Measurements from ENCODE around the gene KIFAP3.
"Not testable (repeated sequence)": the region's sequence is repeated elsewhere in the genome, so short reads cannot be mapped to it uniquely, and the experiment has no call there.

KIFAP3 gene

DNA sequence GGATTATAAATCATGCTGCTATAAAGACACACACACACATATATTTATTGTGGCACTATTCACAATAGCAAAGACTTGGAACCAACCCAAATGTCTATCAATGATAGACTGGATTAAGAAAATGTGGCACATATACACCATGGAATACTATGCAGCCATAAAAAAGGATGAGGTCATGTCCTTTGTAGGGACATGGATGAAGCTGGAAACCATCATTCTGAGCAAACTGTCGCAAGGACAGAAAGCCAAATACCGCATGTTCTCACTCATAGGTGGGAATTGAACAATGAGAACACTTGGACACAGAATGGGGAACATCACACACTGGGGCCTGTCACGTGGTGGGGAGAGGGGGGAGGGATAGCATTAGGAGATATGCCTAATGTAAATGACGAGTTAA, 12.8 kb downstream of the KIFAP3 start:
- DNase-seq = not testable (repeated sequence)

DNA sequence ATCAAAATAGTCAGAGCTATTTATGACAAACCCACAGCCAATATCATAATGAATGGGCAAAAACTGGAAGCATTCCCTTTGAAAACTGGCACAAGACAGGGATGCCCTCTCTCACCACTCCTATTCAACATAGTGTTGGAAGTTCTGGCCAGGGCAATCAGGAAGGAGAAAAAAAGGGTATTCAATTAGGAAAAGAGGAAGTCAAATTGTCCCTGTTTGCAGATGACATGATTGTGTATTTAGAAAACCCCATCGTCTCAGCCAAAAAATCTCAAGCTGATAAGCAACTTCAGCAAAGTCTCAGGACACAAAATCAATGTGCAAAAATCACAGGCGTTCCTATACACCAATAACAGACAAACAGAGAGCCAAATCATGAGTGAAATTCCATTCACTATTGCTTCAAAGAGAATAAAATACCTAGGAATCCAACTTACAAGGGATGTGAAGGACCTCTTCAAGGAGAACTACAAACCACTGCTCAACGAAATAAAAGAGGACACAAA, 14.4 kb downstream of the KIFAP3 start:
- not testable (repeated sequence) for DNase-seq

DNA sequence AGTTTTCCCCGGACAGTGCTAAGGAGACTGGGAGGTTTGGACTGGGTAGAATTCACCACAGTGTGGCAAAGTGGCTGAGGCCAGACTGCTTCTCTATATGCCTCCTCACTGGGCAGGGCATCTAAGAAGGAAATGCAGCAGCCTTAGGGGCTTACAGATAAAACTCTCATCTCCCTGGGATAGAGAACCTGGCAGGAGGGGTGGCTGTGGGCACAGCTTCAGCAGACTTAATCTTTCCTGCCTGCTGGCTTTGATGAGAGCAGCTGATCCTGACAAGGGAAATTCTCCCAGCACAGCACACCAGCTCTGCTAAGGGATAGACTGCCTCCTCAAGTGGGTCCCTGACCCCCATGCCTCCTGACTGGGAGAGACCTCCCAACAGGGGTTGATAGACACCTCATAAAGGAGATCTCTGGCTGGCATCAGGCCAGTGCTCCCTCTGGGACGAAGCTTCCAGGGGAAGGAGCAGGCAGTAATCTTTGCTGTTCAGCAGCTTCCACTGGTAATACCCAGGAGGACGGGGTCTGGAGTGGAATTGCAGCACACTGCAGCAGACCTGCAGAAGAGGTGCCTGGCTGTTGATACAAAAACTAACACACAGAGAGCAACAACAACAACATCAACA, 25.2 kb downstream of the KIFAP3 start:
- no peak for DNase-seq

DNA sequence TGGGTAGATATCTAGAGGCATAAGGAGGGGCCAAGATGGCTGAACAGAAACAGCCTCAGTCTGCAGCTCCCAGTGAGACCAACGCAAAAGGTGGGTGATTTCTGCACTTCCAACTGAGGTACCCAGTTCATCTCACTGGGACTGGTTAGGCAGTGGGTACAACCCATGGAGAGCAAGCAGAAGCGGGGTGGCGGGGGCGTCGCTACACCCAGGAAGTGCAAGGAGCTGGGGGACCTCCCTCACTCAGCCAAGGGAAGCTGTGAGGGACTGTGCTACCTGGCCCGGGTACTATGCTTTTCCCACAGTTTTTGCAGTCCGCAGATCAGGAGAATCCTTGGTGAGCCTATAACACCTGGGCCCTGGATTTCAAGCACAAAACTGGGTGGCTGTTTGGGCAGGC, 26.0 kb downstream of the KIFAP3 start:
- DNase-seq = no peak

DNA sequence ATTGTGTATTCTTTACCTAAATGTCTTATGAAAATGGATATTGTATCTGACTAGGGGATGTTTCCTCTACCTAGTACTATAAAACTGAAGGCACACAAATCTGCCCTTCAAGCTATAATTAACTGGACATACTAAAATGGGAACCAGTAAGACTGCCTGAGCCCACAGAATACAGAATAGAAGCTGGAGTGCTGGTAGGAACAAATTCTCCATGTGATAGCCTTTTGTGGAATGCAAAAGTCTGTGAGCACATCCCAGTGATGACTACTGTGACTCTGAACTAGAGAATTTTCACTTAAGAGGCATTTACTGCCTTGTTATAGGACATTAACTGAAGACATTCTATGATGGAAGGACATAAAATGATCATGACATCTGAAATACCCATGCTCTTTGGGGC, 30.3 kb downstream of the KIFAP3 start:
- no peak for DNase-seq

DNA sequence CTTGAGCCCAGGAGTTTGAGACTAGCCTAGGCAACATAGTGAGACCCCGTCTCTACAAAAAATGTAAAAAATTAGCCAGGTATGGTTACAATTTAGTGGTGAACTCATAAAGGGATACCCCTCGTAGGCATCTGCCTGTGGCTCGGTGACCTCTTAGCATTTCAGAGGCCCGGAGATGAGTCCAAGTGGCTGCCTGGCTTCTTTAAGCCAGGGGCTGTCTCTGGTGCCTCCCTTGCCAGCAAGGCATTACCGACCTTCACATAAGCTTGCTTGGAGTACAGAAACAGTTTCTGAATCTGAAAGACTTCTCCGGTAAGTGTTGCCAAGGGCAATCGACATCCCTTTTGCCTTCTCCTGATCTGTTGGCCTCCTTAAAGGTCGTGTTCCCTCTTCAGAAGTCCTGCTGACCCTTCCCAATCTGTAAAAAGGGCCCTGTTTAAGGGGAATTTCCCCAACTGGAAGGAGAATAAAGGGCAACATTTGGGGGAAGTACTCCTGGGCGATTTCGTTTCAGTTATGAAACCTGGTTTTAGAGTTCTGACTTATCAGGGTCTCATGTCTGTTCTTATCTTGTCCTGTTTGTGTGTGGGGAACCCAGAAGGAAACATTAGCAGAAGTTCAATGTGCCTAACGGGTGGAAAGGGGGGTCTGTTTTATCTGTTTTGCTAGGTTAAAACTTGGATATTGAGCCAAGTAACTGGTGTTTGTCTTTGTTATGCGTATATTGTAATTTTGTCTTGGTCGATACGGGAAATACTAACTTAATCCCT, 32.9 kb downstream of the KIFAP3 start:
- no peak for DNase-seq

DNA sequence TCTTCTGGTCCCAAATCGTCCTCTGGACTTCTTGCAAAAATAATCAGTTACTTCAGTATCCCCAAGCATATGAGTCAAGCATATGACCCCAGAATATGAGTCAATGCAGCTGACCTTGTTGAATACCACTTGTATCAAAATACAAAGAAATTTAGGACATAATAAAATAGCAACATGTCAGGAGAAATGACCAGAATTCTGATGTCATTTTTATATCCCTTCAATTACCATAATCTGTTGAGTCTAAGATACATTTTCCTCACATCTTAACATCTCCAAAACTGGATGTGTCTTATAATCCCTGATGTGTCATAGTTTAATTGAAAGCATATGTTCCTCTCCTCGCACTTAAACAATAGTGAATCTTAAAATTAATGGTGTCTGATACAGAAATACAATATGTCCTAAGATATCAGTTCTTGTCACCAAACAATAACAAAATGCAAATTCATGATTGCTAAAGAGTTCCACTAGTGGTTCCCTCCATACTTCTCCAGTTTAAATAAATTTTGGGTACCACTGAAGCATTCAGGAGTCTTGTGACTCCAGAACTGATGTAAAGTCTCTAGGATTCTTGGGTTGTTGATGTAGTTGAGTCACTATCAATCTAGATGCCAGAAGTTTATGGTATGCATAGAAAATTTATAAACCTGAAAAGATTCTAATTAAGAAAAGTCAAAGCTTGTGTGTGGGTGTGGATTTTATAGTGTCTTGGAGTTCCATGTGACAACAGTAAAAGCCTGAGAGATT, 41.8 kb downstream of the KIFAP3 start:
- DNase-seq = no peak

DNA sequence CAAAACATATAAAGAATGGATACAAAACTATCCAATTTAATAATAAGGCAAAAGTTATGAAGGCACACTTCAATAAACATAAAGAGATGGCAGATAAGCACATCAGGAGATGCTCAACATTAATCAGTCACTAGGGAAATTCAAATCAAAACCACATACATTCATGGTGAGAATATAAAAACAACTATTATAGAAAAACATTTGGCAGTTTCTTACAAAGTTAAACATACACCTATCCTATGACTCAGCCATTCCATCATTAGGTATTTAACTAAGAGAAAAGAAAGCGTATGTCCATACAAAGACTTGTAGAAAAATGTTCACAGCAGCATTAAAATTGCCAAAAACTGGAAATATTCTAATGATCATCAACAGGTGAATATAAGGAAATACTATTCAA, 44.3 kb downstream of the KIFAP3 start:
- no peak for DNase-seq

DNA sequence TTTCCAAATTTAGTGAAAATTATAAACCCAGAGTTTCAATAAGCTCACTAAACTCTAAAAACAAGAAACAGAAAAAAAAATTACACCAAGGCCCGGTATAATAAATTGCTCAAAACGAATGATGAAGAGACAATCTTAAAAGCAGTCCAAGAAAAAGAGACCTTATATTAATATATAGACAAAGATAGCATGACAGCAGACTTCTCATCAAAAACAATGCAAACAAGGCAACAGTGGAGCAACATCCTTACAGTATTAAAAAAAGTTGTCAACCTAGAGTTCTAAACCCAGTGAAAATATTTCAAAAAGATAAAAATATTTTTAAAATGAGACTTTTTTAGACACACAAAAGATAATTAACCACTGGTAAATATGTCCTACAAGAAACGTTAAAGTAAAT, 46.7 kb downstream of the KIFAP3 start:
- no peak for DNase-seq

DNA sequence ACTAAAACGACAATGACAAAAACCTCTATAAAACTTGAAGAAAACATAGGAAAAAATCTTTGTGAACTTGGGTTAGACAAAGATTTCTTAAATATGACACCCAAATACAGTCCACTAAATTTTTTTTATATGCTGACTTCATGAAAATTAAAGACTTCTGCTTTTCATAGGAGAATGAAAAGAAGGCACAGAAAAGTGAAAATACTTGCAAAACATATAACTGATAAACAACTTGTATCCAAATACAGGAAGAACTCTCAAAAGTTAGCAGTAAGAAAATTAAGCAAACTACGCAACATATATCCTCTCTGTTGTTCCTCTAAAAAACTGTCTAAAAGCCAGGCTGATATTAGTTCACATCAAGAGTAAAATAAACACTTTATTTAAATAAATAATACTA, 53.6 kb downstream of the KIFAP3 start:
- no peak for DNase-seq

DNA sequence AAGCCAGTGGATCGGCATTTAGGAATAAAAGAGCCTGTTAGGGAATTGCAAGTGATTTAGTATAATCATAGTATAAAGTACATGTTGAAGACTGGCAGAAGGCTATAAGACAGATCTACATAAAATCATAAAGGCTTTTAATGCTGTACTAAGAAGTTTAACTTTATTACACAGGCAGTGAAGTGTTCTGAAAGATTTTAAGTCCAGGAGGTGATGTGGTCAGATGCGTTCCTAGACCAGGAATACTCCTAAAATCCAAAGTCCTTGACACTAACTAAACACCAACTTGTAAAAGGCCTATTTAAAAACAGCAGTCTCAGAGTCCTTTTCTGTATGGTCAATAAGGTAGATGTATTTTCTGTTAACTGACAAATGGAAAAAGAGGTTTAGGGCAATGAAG, 57.0 kb downstream of the KIFAP3 start:
- no peak for DNase-seq

DNA sequence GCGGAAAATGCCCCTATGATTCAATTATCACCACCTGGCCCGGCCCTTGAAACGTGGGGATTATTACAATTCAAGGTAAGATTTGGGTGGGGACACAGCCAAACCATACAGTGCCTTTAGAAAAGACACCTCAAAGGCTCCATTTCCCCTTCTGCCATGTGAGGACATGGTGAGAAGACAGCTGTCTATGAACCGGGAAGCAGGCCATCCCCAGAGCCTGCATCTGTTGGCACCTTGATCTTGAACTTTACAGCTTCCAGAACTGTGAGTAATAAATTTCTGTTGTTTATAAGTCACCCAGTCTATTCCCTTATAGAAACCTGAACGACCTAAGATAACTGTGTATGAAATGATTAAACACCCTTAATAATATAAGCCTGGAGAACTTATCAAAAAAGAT, 61.6 kb downstream of the KIFAP3 start:
- DNase-seq = no peak

DNA sequence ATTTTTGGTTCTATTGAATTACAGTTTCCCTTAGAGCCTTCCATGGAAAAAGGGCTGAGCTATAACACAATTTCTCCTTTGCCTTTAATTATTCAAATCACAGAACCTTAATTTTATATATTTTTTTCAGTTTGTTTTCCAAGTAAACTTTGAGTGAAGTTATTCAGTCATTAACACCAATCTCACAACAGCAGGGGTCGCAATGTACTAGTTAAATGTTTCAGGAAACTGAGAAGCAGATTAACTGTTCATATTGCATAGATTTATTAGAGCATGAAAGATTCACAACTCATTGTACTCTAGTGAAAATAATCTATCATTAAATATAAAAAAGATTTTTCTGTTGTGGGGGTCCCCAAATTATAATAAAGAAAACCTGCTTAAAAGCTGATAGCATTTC, 64.1 kb downstream of the KIFAP3 start:
- no peak for DNase-seq

DNA sequence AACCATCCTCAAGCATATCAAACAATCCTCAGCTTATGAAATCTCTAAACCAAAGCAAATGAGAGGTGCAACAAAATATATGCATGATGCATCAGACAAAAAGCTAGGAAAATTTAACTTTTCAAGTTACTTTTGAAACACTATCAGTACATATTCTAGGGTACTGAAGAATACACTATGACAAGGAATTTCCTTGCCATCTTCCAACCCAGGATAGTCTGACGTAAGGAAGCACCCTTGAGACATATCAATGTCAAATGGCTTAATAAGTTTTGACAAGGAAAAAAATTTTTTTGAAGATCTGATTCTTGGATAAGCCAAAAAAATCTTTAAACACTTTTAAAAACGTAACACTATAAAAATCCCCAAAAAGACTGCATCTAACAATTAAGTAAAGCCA, 64.9 kb downstream of the KIFAP3 start:
- DNase-seq = no peak

DNA sequence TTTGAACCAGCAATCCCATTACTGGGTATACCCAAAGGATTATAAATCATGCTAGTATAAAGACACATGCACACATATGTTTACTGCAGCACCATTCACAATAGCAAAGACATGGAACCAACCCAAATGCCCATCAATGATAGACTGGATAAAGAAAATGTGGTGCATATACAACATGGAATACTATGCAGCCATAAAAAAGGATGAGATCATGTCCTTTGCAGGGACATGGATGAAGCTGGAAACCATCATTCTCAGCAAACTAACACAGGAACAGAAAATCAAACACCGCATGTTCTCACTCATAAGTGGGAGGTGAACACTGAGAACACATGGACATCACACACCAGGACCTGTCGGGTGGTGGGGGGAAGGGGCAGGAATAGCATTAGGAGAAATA, 65.8 kb downstream of the KIFAP3 start:
- not testable (repeated sequence) for DNase-seq

DNA sequence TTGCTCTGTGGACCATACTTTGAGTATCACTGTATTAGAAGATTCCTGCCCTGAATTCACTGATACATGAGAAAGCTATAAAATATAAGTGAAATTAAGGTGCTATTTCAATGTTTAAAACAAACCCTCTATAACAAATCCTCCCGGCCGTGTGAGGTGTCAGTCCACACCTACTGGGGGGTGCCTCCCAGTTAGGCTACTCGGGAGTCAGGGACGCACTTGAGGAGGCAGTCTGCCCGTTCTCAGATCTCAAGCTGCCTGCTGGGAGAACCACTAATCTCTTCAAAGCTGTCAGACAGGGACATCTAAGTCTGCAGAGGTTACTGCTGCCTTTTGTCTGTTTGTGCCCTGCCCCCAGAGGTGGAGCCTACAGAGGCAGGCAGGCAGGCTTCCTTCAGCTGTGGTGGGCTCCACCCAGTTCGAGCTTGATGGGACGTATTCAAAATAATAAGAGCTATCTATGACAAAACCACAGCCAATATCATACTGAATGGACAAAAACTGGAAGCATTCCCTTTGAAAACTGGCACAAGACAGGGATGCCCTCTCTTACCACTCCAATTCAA, 71.1 kb downstream of the KIFAP3 start:
- not testable (repeated sequence) for DNase-seq

DNA sequence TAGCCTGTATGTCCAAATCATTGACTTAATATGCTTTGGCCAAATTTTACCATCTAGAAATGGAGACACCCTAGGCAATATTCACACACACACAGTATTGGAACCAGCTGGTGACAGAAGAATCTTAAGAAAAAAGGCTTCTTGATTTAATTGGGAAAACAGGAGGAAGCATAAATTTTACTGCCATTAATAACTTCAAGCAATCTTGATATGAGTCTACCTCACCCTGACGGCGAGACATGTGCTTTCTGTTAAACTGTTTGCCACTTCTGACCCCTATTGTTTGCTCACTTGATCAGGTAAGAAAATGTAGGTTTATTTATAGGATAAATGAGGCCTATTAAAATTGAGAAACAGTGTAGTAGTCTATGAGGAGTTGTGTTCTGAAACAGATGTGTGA, 73.2 kb downstream of the KIFAP3 start:
- DNase-seq = no peak

DNA sequence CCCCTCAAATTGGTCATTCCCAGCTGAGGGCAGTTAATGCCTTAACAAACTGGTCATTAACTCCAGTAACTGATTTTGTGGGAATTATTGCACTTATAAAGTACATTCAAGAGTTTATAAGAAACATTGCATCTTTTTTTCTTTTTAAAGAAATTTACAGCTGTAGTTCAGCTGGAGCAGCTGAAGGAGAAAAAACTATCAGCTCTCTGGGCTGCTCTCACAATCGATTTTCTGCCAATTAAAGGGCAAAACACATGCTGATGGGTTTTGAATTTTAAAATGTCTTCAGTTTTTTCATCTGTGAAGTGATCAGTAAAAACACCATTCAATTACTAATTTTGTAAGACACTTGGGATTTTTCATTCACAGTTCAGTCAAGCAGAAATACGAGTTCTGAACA, 74.7 kb downstream of the KIFAP3 start:
- no peak for DNase-seq

DNA sequence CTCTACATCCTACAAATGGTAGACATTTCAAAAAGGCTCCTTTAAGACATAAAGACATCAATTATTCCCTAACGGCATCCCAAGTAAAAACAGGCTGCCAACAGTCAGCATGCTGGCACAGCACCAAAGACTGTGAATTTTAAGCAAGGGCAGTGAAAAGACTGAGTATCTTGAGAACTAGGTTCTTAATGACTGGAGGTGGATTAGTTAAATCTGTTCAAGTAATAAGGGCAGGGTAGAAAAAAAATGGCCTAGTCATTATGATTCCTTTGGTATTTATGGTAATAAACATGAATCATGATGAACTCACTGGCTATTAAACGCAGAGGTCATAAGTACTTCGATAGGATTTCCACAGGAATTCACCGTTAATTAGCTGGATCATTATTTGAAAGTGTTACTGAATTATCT, 75.2 kb downstream of the KIFAP3 start:
- no peak for DNase-seq

DNA sequence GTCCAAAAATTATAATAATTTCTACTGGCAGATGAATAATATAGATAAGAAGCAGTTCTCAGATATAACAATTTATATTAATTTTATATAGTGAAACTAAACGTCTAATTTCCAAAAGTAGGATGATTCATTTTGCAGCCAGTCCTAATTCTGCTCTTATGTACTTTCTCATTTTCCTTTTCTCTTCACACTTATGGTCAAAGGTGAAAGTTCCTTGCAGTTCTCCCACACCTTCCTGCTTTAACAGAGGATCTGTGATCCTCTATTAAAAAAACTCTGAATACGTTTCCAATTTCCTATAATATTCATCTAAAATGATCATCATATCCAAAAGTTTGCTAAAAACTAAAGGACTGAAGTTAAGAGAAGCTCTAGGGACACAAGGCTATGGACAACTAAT, 78.5 kb downstream of the KIFAP3 start:
- DNase-seq = no peak

DNA sequence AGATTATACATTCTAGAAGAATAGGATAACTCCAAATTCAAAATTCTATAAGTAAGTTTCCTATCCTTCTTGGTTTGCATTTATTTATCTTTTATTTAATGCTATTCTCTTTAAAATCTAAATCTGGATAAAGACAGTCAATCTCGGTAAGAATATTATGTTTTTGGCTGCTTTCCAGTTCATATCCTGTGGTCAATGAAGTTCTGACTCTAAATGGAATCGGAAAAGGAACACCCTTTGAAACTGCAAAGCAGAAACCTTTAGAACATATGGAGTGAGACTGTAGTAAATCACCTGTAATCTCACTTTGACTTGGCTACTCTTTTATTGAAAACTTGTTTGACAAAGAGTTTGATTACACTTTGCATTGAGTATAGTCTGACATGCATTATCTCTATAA, 85.2 kb downstream of the KIFAP3 start:
- no peak for DNase-seq

DNA sequence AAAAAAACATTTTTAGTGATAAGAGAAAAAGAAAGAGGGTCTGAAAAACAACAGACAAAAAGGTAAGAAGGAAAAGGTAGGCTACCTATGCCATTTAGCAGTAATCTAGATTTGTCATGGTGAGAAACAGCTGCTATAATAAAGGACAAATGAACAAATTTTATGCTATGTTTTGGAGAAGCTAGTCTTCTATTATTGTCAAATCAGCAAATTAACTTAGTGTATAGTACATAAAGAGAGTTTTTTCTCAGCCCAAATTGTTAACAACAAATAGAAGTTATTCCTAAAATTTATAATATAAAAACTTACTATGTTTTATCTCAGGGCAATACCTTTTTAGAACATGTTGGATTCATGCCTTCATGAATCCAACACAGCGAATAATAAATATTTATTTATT, 88.7 kb downstream of the KIFAP3 start:
- DNase-seq = no peak

DNA sequence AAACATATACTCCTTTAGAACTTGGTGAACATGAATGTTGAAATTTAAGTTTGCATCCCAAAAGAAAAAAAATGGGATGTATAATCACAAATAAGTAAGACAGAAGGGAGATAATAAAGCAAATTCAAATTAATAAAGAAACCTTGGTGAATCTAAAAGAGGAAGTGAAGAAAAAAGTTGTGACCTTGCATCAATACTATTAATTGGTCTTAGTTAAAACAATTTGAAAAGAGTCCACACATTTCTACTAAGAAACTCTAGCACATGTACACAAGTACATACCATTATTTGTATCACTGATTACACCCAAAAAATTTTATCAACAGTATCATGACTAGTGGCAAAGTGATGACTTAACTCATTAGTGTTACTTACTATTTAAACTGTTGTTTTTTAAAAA, 100.4 kb downstream of the KIFAP3 start:
- DNase-seq = no peak

DNA sequence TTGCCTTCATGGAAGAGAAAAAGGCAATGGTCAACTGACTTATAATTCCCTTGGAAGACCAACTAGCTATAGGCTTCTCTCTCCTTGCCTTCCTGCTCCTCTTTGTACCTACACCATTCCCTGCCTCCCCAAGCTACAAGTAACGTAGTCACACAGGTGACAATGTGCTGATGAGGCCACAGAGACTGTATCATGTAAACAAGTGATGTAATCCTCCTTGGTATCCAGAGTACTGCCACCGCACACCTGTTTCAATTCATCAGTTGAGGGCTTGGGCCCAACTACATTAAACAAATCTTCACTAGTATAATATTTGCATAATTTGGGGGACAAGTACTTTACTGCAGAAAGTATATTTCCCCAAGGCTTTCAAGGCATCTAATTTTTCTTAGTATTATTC, 104.4 kb downstream of the KIFAP3 start:
- DNase-seq = no peak

Data from stimulated activated CD4-positive, alpha-beta T cell treated with anti-CD3 and anti-CD28 coated beads, Interleukin-12 subunit alpha, Interleukin-12 subunit beta, amount 100 ng/mL, for 4 hours (primary cell).